SK-N-SH (cell line): Measurements from ENCODE around the gene MAP4K1. TPM values are rescaled to one million over a fixed set of nuclear protein-coding genes. Genes with fewer than 3 reads are reported as not detected.
A peak's percentile ranks its signal among the peaks of the same experiment; 100 is the strongest.

Source experiments
- CTCF ChIA-PET: fragments of 300-600, 350-600 bp; formaldehyde crosslinking; extraction: SDS; loops from one replicate; lab custom pipeline; 2021; lab: Yijun Ruan, JAX
- POLR2A ChIA-PET: fragments of 350-600 bp; sonication (Branson Sonifier 250); formaldehyde crosslinking; extraction: SDS; loops from one replicate; lab custom pipeline; 2020; ENCODE audit warnings: antibody characterized with exemption, inconsistent platforms; lab: Yijun Ruan, JAX
- DNase-seq: peaks from one replicate; pipeline ENCODE4 v3.0.0; 2012
- H2AFZ ChIP-seq: fragments of 200-600 bp; sonication (generic); 2 replicates; pipeline ENCODE4 v1.8.1; 2016; ENCODE audit warnings: antibody characterized with exemption, mild to moderate bottlenecking, low read depth
- H3F3A ChIP-seq: fragments of 200-600 bp; sonication (generic); replicated peaks from 2 replicates; pipeline ENCODE3; 2016; ENCODE audit warnings: antibody characterized with exemption, mild to moderate bottlenecking; ENCODE audit not compliant: insufficient read depth
- H3K27ac ChIP-seq, 2 experiments: fragments of 200-500 bp in 1 of 2; fragments of 200-600 bp in 1 of 2; sonication (Bioruptor generic) in 1 of 2; sonication (generic), shearing (Covaris generic) in 1 of 2; 2 replicates each; pipeline versions ENCODE4 v1.5.1 to v1.6.1; 2014 to 2016; ENCODE audit warnings: low read depth in 2 of 2, inconsistent platforms in 1 of 2, low read length in 1 of 2, mild to moderate bottlenecking in 1 of 2, mixed read lengths in 1 of 2
- H3K27me3 ChIP-seq: fragments of 200-600 bp; sonication (generic), shearing (Covaris generic); 2 replicates; pipeline ENCODE4 v1.6.1; 2016; ENCODE audit warnings: mixed run types; ENCODE audit not compliant: insufficient read depth
- H3K36me3 ChIP-seq, 2 experiments: fragments of 200-500 bp in 1 of 2; fragments of 200-600 bp in 1 of 2; sonication (Bioruptor generic) in 1 of 2; sonication (generic) in 1 of 2; replicated peaks in 1 of 2; 2 replicates each; pipeline versions ENCODE3 to v1.5.1; 2014 to 2016; ENCODE audit warnings: low read length in 1 of 2, mild to moderate bottlenecking in 1 of 2; ENCODE audit not compliant: insufficient read depth in 2 of 2, control insufficient read depth in 1 of 2
- H3K4me1 ChIP-seq, 2 experiments: fragments of 200-500 bp in 1 of 2; fragments of 200-600 bp in 1 of 2; sonication (Bioruptor generic) in 1 of 2; sonication (generic), shearing (Covaris generic) in 1 of 2; 2 replicates each; pipeline versions ENCODE4 v1.5.1 to v1.6.1; 2014 to 2016; ENCODE audit warnings: low read depth in 1 of 2, low read length in 1 of 2, mixed run types in 1 of 2; ENCODE audit not compliant: insufficient read depth in 2 of 2, control insufficient read depth in 1 of 2
- H3K4me2 ChIP-seq: fragments of 200-600 bp; sonication (generic), shearing (Covaris generic); 2 replicates; pipeline ENCODE4 v1.6.1; 2017; ENCODE audit warnings: mixed run types
- H3K4me3 ChIP-seq, 2 experiments: fragments of 200-500 bp in 1 of 2; fragments of 200-600 bp in 1 of 2; sonication (Bioruptor generic) in 1 of 2; sonication (generic), shearing (Covaris generic) in 1 of 2; 2 replicates each; pipeline versions ENCODE4 v1.5.1 to v1.8.1; 2014 to 2016; ENCODE audit warnings: low read depth in 2 of 2, inconsistent platforms in 1 of 2, low read length in 1 of 2, mild to moderate bottlenecking in 1 of 2, mixed read lengths in 1 of 2, moderate library complexity in 1 of 2
- H3K79me2 ChIP-seq: fragments of 200-600 bp; sonication (generic); 2 replicates; pipeline ENCODE4 v1.8.1; 2017; ENCODE audit warnings: mild to moderate bottlenecking; ENCODE audit not compliant: insufficient read depth
- H3K9ac ChIP-seq: fragments of 200-600 bp; sonication (generic); 2 replicates; pipeline ENCODE4 v1.6.1; 2017; ENCODE audit warnings: mixed run types
- H3K9me2 ChIP-seq: fragments of 200-600 bp; sonication (generic); 2 replicates; pipeline ENCODE4 v1.6.1; 2017; ENCODE audit warnings: mixed run types
- H3K9me3 ChIP-seq: fragments of 200-600 bp; sonication (generic); 2 replicates; pipeline ENCODE4 v1.6.1; 2017; ENCODE audit warnings: mixed run types, mild to moderate bottlenecking, moderate library complexity
- H4K20me1 ChIP-seq: fragments of 200-600 bp; sonication (generic); 2 replicates; pipeline ENCODE4 v1.6.1; 2017; ENCODE audit warnings: mild to moderate bottlenecking, mixed run types; ENCODE audit not compliant: insufficient read depth
- EP300 ChIP-seq, 2 experiments: IDR thresholded peaks; 2 replicates each; pipeline versions ENCODE4 v1.4.0 to v1.6.1; 2012; ENCODE audit warnings: borderline replicate concordance in 1 of 2, low read depth in 1 of 2, low read length in 1 of 2
- EZH2phosphoT487 ChIP-seq: fragments of 200-600 bp; sonication (generic); IDR thresholded peaks from 2 replicates; pipeline ENCODE4 v1.6.1; 2017; ENCODE audit warnings: low read depth, mixed run types, mild to moderate bottlenecking, antibody characterized with exemption, moderate library complexity, borderline replicate concordance
- FOSL2 ChIP-seq: IDR thresholded peaks from 2 replicates; pipeline ENCODE4 v1.4.0; 2012; ENCODE audit warnings: low read depth, mild to moderate bottlenecking, moderate library complexity, borderline replicate concordance
- MEF2A ChIP-seq: IDR thresholded peaks from 2 replicates; pipeline ENCODE4 v1.4.0; 2012; ENCODE audit warnings: low read depth, borderline replicate concordance
- NRF1 ChIP-seq: IDR thresholded peaks from 2 replicates; pipeline ENCODE4 v1.6.1; 2012; ENCODE audit warnings: low read depth, mild to moderate bottlenecking, low read length
- PBX3 ChIP-seq: IDR thresholded peaks from 2 replicates; pipeline ENCODE4; 2012
- RAD21 ChIP-seq: IDR thresholded peaks from 2 replicates; pipeline ENCODE4 v1.6.1; 2012; ENCODE audit warnings: mild to moderate bottlenecking, low read length
- RXRA ChIP-seq: IDR thresholded peaks from 2 replicates; pipeline ENCODE4 v1.4.0; 2012; ENCODE audit warnings: low read depth, mild to moderate bottlenecking, borderline replicate concordance
- SMC3 ChIP-seq: IDR thresholded peaks from 2 replicates; pipeline ENCODE4 v1.6.1; 2012; ENCODE audit warnings: low read depth, low read length, improper control_type of control experiment
- TCF12 ChIP-seq: IDR thresholded peaks from 2 replicates; pipeline ENCODE4 v1.4.0; 2012
- TEAD4 ChIP-seq: IDR thresholded peaks from 2 replicates; pipeline ENCODE4 v1.4.0; 2012; ENCODE audit warnings: mild to moderate bottlenecking, borderline replicate concordance; ENCODE audit not compliant: insufficient read depth
- YY1 ChIP-seq: IDR thresholded peaks from 2 replicates; pipeline ENCODE4 v1.4.0; 2012; ENCODE audit warnings: low read depth, mild to moderate bottlenecking
- WGBS: methylation state at CpG from one replicate; pipeline ENCODE4 v1.1.6; 2017; ENCODE audit warnings: low lambda C conversion rate; 5-methylcytosine and 5-hydroxymethylcytosine counted together
- polyA plus RNA-seq, 3 experiments: library from polyadenylated mRNA; depleted of rRNA; stranded (reverse); fragments of >200 nt; gene quantifications; 2 replicates each; pipeline ENCODE4 v1.2.3, GENCODE V29; 2012
- TF ChIP-seq, protein P1 (sequence below): IDR thresholded peaks from 2 replicates; pipeline ENCODE4 v1.4.0; 2012; ENCODE audit warnings: low read depth
- TF ChIP-seq, protein P2 (sequence below): fragments of 150-350 bp; IDR thresholded peaks from 2 replicates; pipeline ENCODE4 v1.6.1; 2016; ENCODE audit warnings: mild to moderate bottlenecking, low read depth, low read length
- TF ChIP-seq, protein P3 (sequence below): fragments of 200-600 bp; sonication (generic); IDR thresholded peaks from 2 replicates; pipeline ENCODE4 v1.6.1; 2017; ENCODE audit warnings: antibody characterized with exemption, mild to moderate bottlenecking, moderate library complexity

The MAP4K1 gene
- polyA plus RNA-seq, 1 of the 3 experiments (the other 2 are of a cell fraction), result 0.31 TPM

GRCh38 chr19:38545596-38545995 is 72.2 kb downstream of the MAP4K1 start:
- Histone ChIP-seq H3K4me1 (peaks cover 4 to 17% of the 10 kb centered on the region in 2 experiments; a peak in 2 of 4 replicates), H3K36me3 (no peaks in the 10 kb centered on the region), H3K27ac (no peak overlapping the region), H3K9me3 (no peaks in the 10 kb centered on the region), H3K9me2 (no peaks in the 10 kb centered on the region), H3K79me2 (no peaks in the 10 kb centered on the region), H3K4me3 (no peak overlapping the region), H3K4me2 (no peak overlapping the region), H3F3A (peaks cover 10% of the 10 kb centered on the region), H4K20me1 (no peaks in the 10 kb centered on the region), H3K9ac (no peak overlapping the region), H2AFZ (0 out of 2 replicates have a peak overlapping the region, but pooled peaks have one; percentile 22), H3K27me3 (no peaks in the 10 kb centered on the region; the same call in 1 of the 2 replicates)
- ChIA-PET POLR2A (no interaction called here), CTCF (interaction anchor here (1.1 to 2.5 kb wide), 8 partner anchors 12 to 91 kb away, joined by 3 to 32 read pairs (median 6); partner anchors contain the start of genes EIF3K and MAP4K1)
- no peak for DNase-seq
- WGBS, result 94% methylated on average over 8 of the region's 8 CpGs
- TF ChIP-seq MEF2A (no peak), PBX3 (no peak), RAD21 (no peak), EZH2phosphoT487 (no peak), RXRA (no peak), TEAD4 (no peak), TCF12 (no peak), YY1 (no peak), SMC3 (no peak), EP300 (IDR thresholded peaks at IDR 0.05; ENCODE audit: borderline replicate concordance in 1 of 2, low read depth in 1 of 2, low read length in 1 of 2) (no peak), NRF1 (no peak), FOSL2 (no peak)
- TF ChIP-seq, protein P1, sequence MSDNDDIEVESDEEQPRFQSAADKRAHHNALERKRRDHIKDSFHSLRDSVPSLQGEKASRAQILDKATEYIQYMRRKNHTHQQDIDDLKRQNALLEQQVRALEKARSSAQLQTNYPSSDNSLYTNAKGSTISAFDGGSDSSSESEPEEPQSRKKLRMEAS, result no peak
- TF ChIP-seq, protein P2, sequence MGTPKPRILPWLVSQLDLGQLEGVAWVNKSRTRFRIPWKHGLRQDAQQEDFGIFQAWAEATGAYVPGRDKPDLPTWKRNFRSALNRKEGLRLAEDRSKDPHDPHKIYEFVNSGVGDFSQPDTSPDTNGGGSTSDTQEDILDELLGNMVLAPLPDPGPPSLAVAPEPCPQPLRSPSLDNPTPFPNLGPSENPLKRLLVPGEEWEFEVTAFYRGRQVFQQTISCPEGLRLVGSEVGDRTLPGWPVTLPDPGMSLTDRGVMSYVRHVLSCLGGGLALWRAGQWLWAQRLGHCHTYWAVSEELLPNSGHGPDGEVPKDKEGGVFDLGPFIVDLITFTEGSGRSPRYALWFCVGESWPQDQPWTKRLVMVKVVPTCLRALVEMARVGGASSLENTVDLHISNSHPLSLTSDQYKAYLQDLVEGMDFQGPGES, result no peak
- TF ChIP-seq, protein P3, sequence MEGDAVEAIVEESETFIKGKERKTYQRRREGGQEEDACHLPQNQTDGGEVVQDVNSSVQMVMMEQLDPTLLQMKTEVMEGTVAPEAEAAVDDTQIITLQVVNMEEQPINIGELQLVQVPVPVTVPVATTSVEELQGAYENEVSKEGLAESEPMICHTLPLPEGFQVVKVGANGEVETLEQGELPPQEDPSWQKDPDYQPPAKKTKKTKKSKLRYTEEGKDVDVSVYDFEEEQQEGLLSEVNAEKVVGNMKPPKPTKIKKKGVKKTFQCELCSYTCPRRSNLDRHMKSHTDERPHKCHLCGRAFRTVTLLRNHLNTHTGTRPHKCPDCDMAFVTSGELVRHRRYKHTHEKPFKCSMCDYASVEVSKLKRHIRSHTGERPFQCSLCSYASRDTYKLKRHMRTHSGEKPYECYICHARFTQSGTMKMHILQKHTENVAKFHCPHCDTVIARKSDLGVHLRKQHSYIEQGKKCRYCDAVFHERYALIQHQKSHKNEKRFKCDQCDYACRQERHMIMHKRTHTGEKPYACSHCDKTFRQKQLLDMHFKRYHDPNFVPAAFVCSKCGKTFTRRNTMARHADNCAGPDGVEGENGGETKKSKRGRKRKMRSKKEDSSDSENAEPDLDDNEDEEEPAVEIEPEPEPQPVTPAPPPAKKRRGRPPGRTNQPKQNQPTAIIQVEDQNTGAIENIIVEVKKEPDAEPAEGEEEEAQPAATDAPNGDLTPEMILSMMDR, result no peak
